ENCODE data around the gene CHRNA4.

CHRNA4 gene

GRCh38 chr20:63402860-63403220, 41.7 kb upstream of the CHRNA4 start:
- no peaks in the 10 kb centered on the region for H3K4me1 ChIP-seq (ENCODE audit: control insufficient read depth, insufficient read depth, low read length)
- no peak overlapping the region for H3K4me3 ChIP-seq (ENCODE audit: low read depth, low read length)
- H3K27me3 ChIP-seq (ENCODE audit: control insufficient read depth, insufficient read depth, low read length) = no peaks in the 10 kb centered on the region
- H3K9me3 ChIP-seq (ENCODE audit: control insufficient read depth, insufficient read depth, low read length) = no peaks in the 10 kb centered on the region
- no peaks in the 10 kb centered on the region for H3K36me3 ChIP-seq (ENCODE audit: control insufficient read depth, insufficient read depth, low read length)
- H3K9ac ChIP-seq (ENCODE audit: low read depth, low read length) = no peak overlapping the region

DNA sequence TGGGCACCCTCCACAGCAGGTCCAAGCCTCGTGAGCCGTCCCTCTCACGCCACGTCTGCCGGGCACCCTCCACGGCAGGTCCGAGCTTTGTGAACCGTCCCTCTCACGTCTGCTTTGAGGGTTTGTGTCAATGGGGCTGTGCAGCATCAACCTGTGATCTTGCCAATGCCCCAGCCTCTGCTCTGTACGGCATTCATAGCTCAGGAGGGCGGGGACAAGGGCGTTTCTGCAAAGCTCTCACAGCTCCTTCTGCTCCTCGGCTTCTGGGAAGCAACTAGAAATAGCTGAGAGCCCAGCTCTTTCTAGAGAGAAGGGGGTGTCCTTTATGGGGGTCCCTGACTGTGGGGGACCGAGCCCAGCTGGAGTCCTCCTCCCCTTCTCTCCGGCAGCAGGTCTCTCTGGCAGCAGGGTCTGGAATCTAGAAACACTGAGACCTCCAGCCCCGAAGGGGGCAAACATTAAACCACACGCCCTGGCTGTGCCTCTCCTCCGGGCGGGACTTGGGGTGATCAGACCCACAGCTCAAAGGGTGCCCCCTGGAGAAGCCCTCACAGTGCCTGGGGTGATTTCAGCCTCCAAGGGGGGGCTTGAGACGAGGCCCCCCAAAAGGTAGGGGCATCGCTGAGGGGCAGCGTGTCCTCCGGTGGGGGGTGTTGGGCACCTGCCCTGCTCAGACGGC, 41.2 kb upstream of the CHRNA4 start:
- H3K27me3 ChIP-seq (ENCODE audit: control insufficient read depth, insufficient read depth, low read length) = no peaks in the 10 kb centered on the region
- no peaks in the 10 kb centered on the region for H3K9me3 ChIP-seq (ENCODE audit: control insufficient read depth, insufficient read depth, low read length)
- no peak overlapping the region for H3K4me3 ChIP-seq (ENCODE audit: low read depth, low read length)
- no peak overlapping the region for H3K9ac ChIP-seq (ENCODE audit: low read depth, low read length)
- H3K4me1 ChIP-seq (ENCODE audit: control insufficient read depth, insufficient read depth, low read length) = no peaks in the 10 kb centered on the region
- H3K36me3 ChIP-seq (ENCODE audit: control insufficient read depth, insufficient read depth, low read length) = no peaks in the 10 kb centered on the region

DNA sequence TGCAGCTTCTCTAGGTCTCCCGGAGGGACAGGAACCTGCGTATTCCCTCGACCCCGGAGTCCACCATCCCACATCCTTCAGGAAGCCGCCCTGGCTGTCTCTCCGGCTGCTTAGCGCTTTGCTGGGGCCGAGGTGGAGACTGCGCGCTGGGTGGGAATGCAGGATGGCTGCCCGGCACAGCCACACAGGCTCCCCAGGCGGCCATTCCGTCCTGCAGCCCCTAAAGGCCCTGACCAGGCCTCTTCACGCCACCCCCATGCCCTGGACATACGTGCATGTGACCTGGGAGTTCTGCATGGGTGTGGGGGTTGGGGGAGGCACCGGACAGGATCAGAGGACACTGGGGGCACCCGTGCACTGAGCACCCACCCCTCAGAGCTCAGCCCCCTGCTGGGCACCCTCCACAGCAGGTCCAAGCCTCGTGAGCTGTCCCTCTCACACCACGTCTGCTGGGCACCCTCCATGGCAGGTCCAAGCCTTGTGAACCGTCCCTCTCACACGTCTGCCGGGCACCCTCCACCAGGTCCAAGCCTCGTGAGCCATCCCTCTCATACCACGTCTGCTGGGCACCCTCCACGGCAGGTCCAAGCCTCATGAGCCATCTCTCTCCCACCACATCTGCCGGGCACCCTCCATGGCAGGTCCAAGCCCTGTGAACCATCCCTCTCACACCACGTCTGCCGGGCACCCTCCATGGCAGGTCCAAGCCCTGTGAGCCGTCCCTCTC, 40.4 kb upstream of the CHRNA4 start:
- Histone ChIP-seq H3K4me1 (ENCODE audit: control insufficient read depth, insufficient read depth, low read length) (no peaks in the 10 kb centered on the region), H3K36me3 (ENCODE audit: control insufficient read depth, insufficient read depth, low read length) (no peaks in the 10 kb centered on the region), H3K9me3 (ENCODE audit: control insufficient read depth, insufficient read depth, low read length) (no peaks in the 10 kb centered on the region), H3K27me3 (ENCODE audit: control insufficient read depth, insufficient read depth, low read length) (no peaks in the 10 kb centered on the region), H3K4me3 (ENCODE audit: low read depth, low read length) (no peak overlapping the region), H3K9ac (ENCODE audit: low read depth, low read length) (no peak overlapping the region)

GRCh38 chr20:63400486-63401210, 39.5 kb upstream of the CHRNA4 start:
- H3K36me3 ChIP-seq (ENCODE audit: control insufficient read depth, insufficient read depth, low read length) = no peaks in the 10 kb centered on the region
- no peak overlapping the region for H3K4me3 ChIP-seq (ENCODE audit: low read depth, low read length)
- no peaks in the 10 kb centered on the region for H3K4me1 ChIP-seq (ENCODE audit: control insufficient read depth, insufficient read depth, low read length)
- no peaks in the 10 kb centered on the region for H3K27me3 ChIP-seq (ENCODE audit: control insufficient read depth, insufficient read depth, low read length)
- no peaks in the 10 kb centered on the region for H3K9me3 ChIP-seq (ENCODE audit: control insufficient read depth, insufficient read depth, low read length)
- no peak overlapping the region for H3K9ac ChIP-seq (ENCODE audit: low read depth, low read length)

DNA sequence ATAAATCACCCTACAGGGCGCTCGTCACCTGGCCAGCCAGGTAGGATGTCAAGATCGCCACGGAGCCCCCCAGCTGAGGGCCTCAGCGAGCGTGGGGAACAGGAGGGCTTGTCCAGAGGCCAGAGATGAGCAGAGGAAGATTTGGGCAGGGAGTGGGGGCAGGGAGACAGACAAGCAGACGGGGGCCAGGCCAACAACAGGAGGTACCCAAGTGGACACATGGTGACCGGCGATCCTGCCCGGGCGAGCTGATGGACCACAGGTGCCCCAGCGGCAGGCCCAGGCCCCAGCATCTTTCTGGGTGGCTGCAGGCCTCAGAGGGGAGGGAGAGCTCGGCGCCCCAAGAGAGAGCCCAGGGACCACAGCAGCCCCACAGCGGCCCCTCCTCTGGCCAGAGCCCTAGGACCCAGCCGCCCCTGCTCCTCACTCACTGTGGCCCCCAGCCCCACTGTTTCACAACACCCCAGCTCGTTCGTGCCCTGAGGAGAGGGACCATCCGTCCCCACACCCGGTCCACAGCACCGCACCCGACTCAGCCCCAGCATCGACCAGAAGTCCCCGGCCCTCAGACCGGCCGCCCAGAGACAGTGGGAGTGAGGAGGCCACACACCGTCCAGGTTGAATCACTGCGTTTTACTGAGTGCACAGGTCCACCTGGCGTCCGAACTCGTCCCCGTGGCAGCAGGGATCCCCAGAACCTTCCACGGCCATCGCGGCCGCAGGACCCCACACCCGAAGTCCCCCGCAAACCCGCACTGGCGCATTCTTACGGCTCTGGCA, 38.6 kb upstream of the CHRNA4 start:
- H3K27me3 ChIP-seq (ENCODE audit: control insufficient read depth, insufficient read depth, low read length) = no peaks in the 10 kb centered on the region
- H3K4me1 ChIP-seq (ENCODE audit: control insufficient read depth, insufficient read depth, low read length) = no peaks in the 10 kb centered on the region
- H3K36me3 ChIP-seq (ENCODE audit: control insufficient read depth, insufficient read depth, low read length) = no peaks in the 10 kb centered on the region
- H3K9ac ChIP-seq (ENCODE audit: low read depth, low read length) = no peak overlapping the region
- H3K4me3 ChIP-seq (ENCODE audit: low read depth, low read length) = no peak overlapping the region
- H3K9me3 ChIP-seq (ENCODE audit: control insufficient read depth, insufficient read depth, low read length) = no peaks in the 10 kb centered on the region

DNA sequence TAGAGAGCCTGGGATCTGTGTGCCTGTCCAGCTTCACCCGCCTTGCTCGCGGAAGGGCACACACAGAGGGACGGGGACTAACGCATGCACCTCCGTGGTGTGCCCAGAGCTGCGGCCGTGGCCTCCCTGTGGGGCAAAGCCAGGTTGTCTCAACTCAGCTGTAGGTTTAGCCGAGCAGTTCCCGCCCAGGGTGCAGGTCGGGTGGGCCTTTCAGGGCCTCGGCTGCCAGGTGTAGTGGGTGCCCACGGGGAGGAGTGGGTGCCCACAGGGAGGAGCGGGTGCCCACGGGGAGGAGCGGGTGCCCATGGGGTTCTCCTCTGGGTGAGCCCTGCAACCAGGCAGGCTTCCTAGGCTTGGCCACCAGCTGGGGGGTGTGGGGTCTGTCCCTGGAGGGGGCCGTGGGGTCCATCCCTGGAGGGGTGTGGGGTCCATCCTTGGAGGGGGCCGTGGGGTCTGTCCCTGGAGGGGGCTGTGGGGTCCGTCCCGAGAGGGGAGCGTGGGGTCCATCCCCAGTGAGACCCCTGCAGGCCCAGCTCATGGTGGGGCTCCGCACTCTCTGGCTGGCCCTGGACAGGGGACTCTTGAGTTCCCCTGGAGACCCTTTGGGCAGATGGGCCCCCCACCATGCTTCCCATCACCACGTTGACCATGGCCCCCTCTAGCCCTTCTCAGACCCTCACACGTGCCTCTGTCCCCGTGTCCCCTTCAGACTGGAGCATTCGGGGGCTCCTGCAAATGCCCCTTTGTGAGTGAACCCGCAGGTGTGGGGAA, 37.8 kb upstream of the CHRNA4 start:
- no peaks in the 10 kb centered on the region for H3K9me3 ChIP-seq (ENCODE audit: control insufficient read depth, insufficient read depth, low read length)
- H3K9ac ChIP-seq (ENCODE audit: low read depth, low read length) = no peak overlapping the region
- H3K27me3 ChIP-seq (ENCODE audit: control insufficient read depth, insufficient read depth, low read length) = no peaks in the 10 kb centered on the region
- H3K4me3 ChIP-seq (ENCODE audit: low read depth, low read length) = no peak overlapping the region
- H3K4me1 ChIP-seq (ENCODE audit: control insufficient read depth, insufficient read depth, low read length) = peaks cover 4% of the 10 kb centered on the region
- H3K36me3 ChIP-seq (ENCODE audit: control insufficient read depth, insufficient read depth, low read length) = no peaks in the 10 kb centered on the region

DNA sequence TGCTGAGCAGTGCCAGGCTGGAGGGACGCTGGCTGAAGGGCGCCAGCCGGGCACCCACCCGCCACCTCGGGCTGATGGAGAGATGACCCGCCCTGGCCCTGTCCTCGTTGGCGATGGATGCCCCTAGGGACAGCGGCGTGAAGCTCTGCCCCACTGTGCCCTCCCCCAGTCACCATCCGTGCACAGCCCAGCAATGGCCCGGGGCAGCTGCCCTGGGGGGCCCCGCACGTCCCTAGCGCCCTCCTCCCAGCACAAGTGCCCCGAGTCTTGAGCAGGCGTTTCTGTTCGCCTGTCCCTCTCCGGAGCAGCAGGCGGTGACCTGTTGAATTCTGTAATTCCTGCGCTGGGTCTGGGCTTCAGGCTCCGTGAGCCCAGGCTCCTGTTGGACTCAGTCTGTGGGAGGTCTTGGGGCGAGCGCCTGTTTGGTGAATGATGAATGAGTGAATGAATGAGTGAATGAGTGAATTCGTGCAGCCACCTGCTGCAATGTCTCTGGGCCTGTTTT, 36.8 kb upstream of the CHRNA4 start:
- Histone ChIP-seq H3K4me1 (ENCODE audit: control insufficient read depth, insufficient read depth, low read length) (peaks cover 4% of the 10 kb centered on the region), H3K4me3 (ENCODE audit: low read depth, low read length) (no peak overlapping the region), H3K27me3 (ENCODE audit: control insufficient read depth, insufficient read depth, low read length) (no peaks in the 10 kb centered on the region), H3K36me3 (ENCODE audit: control insufficient read depth, insufficient read depth, low read length) (no peaks in the 10 kb centered on the region), H3K9ac (ENCODE audit: low read depth, low read length) (no peak overlapping the region), H3K9me3 (ENCODE audit: control insufficient read depth, insufficient read depth, low read length) (no peaks in the 10 kb centered on the region)

- H3K4me1 ChIP-seq (ENCODE audit: control insufficient read depth, insufficient read depth, low read length) = peaks cover 4% of the 10 kb centered on the region
- no peak overlapping the region for H3K4me3 ChIP-seq (ENCODE audit: low read depth, low read length)
- H3K9me3 ChIP-seq (ENCODE audit: control insufficient read depth, insufficient read depth, low read length) = no peaks in the 10 kb centered on the region
- no peaks in the 10 kb centered on the region for H3K27me3 ChIP-seq (ENCODE audit: control insufficient read depth, insufficient read depth, low read length)
- no peak overlapping the region for H3K9ac ChIP-seq (ENCODE audit: low read depth, low read length)
- H3K36me3 ChIP-seq (ENCODE audit: control insufficient read depth, insufficient read depth, low read length) = no peaks in the 10 kb centered on the region
Observed at GRCh38 chr20:63397155-63397843, 36.1 kb upstream of the CHRNA4 start.

GRCh38 chr20:63396300-63396699, 35.2 kb upstream of the CHRNA4 start:
- no peak overlapping the region for H3K4me3 ChIP-seq (ENCODE audit: low read depth, low read length)
- H3K4me1 ChIP-seq (ENCODE audit: control insufficient read depth, insufficient read depth, low read length) = peaks cover 4% of the 10 kb centered on the region
- no peak overlapping the region for H3K9ac ChIP-seq (ENCODE audit: low read depth, low read length)
- H3K9me3 ChIP-seq (ENCODE audit: control insufficient read depth, insufficient read depth, low read length) = no peaks in the 10 kb centered on the region
- H3K27me3 ChIP-seq (ENCODE audit: control insufficient read depth, insufficient read depth, low read length) = no peaks in the 10 kb centered on the region
- no peaks in the 10 kb centered on the region for H3K36me3 ChIP-seq (ENCODE audit: control insufficient read depth, insufficient read depth, low read length)

DNA sequence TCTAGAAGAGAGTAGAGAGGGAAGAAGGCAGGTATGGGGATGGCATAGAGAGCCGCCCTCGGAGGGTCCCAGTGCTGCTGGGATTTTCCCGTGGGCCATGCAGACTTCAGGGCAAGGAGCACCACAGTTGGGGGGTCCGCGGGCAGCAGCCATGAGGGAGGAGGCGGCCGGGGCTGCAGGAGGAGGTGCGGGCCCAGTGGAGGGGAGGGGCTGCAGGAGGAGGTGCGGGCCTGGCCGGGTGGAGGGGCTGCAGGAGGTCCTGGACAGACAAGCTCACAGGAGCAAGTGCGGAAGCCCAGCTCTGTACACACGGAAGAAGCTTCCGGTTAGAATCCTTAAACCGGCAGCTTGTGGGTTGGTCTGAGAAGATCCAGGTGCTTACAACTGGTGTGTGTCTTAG, 34.6 kb upstream of the CHRNA4 start:
- Histone ChIP-seq H3K9me3 (ENCODE audit: control insufficient read depth, insufficient read depth, low read length) (no peaks in the 10 kb centered on the region), H3K9ac (ENCODE audit: low read depth, low read length) (no peak overlapping the region), H3K27me3 (ENCODE audit: control insufficient read depth, insufficient read depth, low read length) (no peaks in the 10 kb centered on the region), H3K36me3 (ENCODE audit: control insufficient read depth, insufficient read depth, low read length) (no peaks in the 10 kb centered on the region), H3K4me3 (ENCODE audit: low read depth, low read length) (no peak overlapping the region), H3K4me1 (ENCODE audit: control insufficient read depth, insufficient read depth, low read length) (peaks cover 4% of the 10 kb centered on the region)
